HEK293 (cell line): ENCODE measurements around the gene KCNMB2.

Experiments used
- CTCF ChIA-PET: fragments of 350-600 bp; formaldehyde crosslinking; extraction: SDS; loops from one replicate; lab custom pipeline; 2021; ENCODE audit warnings: antibody characterized with exemption; lab: Yijun Ruan, JAX
- POLR2A ChIA-PET: fragments of 300-600 bp; formaldehyde crosslinking; extraction: SDS; loops from one replicate; lab custom pipeline; 2020; ENCODE audit warnings: antibody characterized with exemption, inconsistent platforms; lab: Yijun Ruan, JAX
- H3K27ac ChIP-seq: fragments of 200-500 bp; sonication (Bioruptor generic); 2 replicates; pipeline ENCODE4 v1.5.1; 2014; ENCODE audit warnings: low read depth, low read length, control low read depth, inconsistent platforms; ENCODE audit errors: extremely low read depth
- H3K36me3 ChIP-seq, 2 experiments: fragments of 200-500 bp in 1 of 2; sonication (Bioruptor generic) in 1 of 2; 1 replicate in 1 of 2; 2 replicates in 1 of 2; pipeline ENCODE4 v1.5.1; 2014 to 2017; ENCODE audit warnings: inconsistent platforms in 2 of 2, low read length in 2 of 2; ENCODE audit not compliant: control insufficient read depth in 2 of 2, insufficient read depth in 1 of 2
- H3K4me1 ChIP-seq: fragments of 200-500 bp; sonication (Bioruptor generic); 2 replicates; pipeline ENCODE4 v1.5.1; 2014; ENCODE audit warnings: mild to moderate bottlenecking, low read length, inconsistent platforms; ENCODE audit not compliant: control insufficient read depth, insufficient read depth
- H3K4me3 ChIP-seq: 2 replicates; pipeline ENCODE4 v1.5.1; 2011; ENCODE audit warnings: low read depth, mild to moderate bottlenecking, control low read depth, low read length, moderate library complexity
- H3K9me3 ChIP-seq: fragments of 200-500 bp; sonication (Bioruptor generic); 2 replicates; pipeline ENCODE4 v1.5.1; 2014; ENCODE audit warnings: low read depth, low read length, inconsistent platforms; ENCODE audit not compliant: control insufficient read depth, insufficient read depth
- HOXA7 ChIP-seq: sonication (generic); formaldehyde crosslinking; IDR thresholded peaks from 2 replicates; pipeline ENCODE4 v1.8.1; 2022; ENCODE audit warnings: missing genetic modification reagents, borderline replicate concordance
- KLF8 ChIP-seq: fragments of 450-650 bp; formaldehyde crosslinking; IDR thresholded peaks from 2 replicates; pipeline ENCODE4 v1.5.1; 2016; ENCODE audit warnings: missing biosample characterization, missing genetic modification characterization
- MYNN ChIP-seq: fragments of 450-650 bp; formaldehyde crosslinking; IDR thresholded peaks from 2 replicates; pipeline ENCODE4 v1.5.1; 2016; ENCODE audit warnings: missing biosample characterization, missing genetic modification characterization, borderline replicate concordance
- RBAK ChIP-seq: fragments of 450-650 bp; formaldehyde crosslinking; IDR thresholded peaks from 2 replicates; pipeline ENCODE4 v1.5.1; 2016; ENCODE audit warnings: missing biosample characterization, missing genetic modification characterization
- SP2 ChIP-seq: fragments of 450-650 bp; formaldehyde crosslinking; IDR thresholded peaks from 2 replicates; pipeline ENCODE4 v1.5.1; 2016; ENCODE audit warnings: missing biosample characterization, missing genetic modification characterization
- WT1 ChIP-seq: fragments of 450-650 bp; formaldehyde crosslinking; IDR thresholded peaks from 2 replicates; pipeline ENCODE4 v1.5.1; 2016; ENCODE audit warnings: missing biosample characterization, missing genetic modification characterization
- YY1 ChIP-seq: fragments of 450-650 bp; formaldehyde crosslinking; IDR thresholded peaks from 2 replicates; pipeline ENCODE4 v1.5.1; 2018; ENCODE audit warnings: missing biosample characterization, missing genetic modification characterization
- ZBTB10 ChIP-seq: fragments of 450-650 bp; formaldehyde crosslinking; IDR thresholded peaks from 2 replicates; pipeline ENCODE4 v1.5.1; 2016; ENCODE audit warnings: missing biosample characterization, missing genetic modification characterization
- ZFHX2 ChIP-seq: fragments of 450-650 bp; formaldehyde crosslinking; conservative IDR thresholded peaks from 2 replicates; pipeline ENCODE4 v1.5.1; 2016; ENCODE audit warnings: missing biosample characterization, missing genetic modification characterization
- ZNF10 ChIP-seq: fragments of 450-650 bp; formaldehyde crosslinking; IDR thresholded peaks from 2 replicates; pipeline ENCODE4 v1.5.1; 2017; ENCODE audit warnings: missing biosample characterization, missing genetic modification characterization
- ZNF112 ChIP-seq: fragments of 450-650 bp; formaldehyde crosslinking; IDR thresholded peaks from 2 replicates; pipeline ENCODE4 v1.5.0; 2017; ENCODE audit warnings: missing biosample characterization, missing genetic modification characterization
- ZNF157 ChIP-seq: fragments of 450-650 bp; formaldehyde crosslinking; IDR thresholded peaks from 2 replicates; pipeline ENCODE4 v1.5.1; 2016; ENCODE audit warnings: missing biosample characterization, missing genetic modification characterization
- ZNF174 ChIP-seq: fragments of 450-650 bp; formaldehyde crosslinking; IDR thresholded peaks from 2 replicates; pipeline ENCODE4 v1.5.0; 2017; ENCODE audit warnings: missing biosample characterization, mild to moderate bottlenecking, missing genetic modification characterization
- ZNF18 ChIP-seq: fragments of 450-650 bp; formaldehyde crosslinking; IDR thresholded peaks from 2 replicates; pipeline ENCODE4 v1.5.1; 2016; ENCODE audit warnings: missing biosample characterization, missing genetic modification characterization
- ZNF214 ChIP-seq: fragments of 450-650 bp; formaldehyde crosslinking; IDR thresholded peaks from 2 replicates; pipeline ENCODE4 v1.5.1; 2017; ENCODE audit warnings: missing biosample characterization, mild to moderate bottlenecking, missing genetic modification characterization, borderline replicate concordance
- ZNF239 ChIP-seq: fragments of 450-650 bp; formaldehyde crosslinking; IDR thresholded peaks from 2 replicates; pipeline ENCODE4 v1.5.1; 2016; ENCODE audit warnings: missing biosample characterization, missing genetic modification characterization
- ZNF366 ChIP-seq: fragments of 450-650 bp; formaldehyde crosslinking; conservative IDR thresholded peaks from 2 replicates; pipeline ENCODE4 v1.5.1; 2016; ENCODE audit warnings: missing biosample characterization, missing genetic modification characterization
- ZNF433 ChIP-seq: fragments of 450-650 bp; formaldehyde crosslinking; IDR thresholded peaks from 2 replicates; pipeline ENCODE4 v1.5.1; 2016; ENCODE audit warnings: missing biosample characterization, missing genetic modification characterization, low read depth
- ZNF621 ChIP-seq: fragments of 450-650 bp; formaldehyde crosslinking; IDR thresholded peaks from 2 replicates; pipeline ENCODE4 v1.5.1; 2017; ENCODE audit warnings: missing biosample characterization, missing genetic modification characterization
- ZNF624 ChIP-seq: fragments of 450-650 bp; formaldehyde crosslinking; IDR thresholded peaks from 2 replicates; pipeline ENCODE4 v1.5.1; 2017; ENCODE audit warnings: missing biosample characterization, missing genetic modification characterization
- ZNF660 ChIP-seq: fragments of 450-650 bp; IDR thresholded peaks from 2 replicates; pipeline ENCODE4 v1.5.1; 2018; ENCODE audit warnings: missing biosample characterization, mild to moderate bottlenecking, missing genetic modification characterization
- ZNF692 ChIP-seq: fragments of 450-650 bp; formaldehyde crosslinking; IDR thresholded peaks from 2 replicates; pipeline ENCODE4 v1.5.1; 2016; ENCODE audit warnings: missing biosample characterization, missing genetic modification characterization
- TF ChIP-seq, protein P1 (sequence below): fragments of 450-650 bp; formaldehyde crosslinking; IDR thresholded peaks from 2 replicates; pipeline ENCODE4 v1.5.1; 2016; ENCODE audit warnings: missing biosample characterization, missing genetic modification characterization

The KCNMB2 gene

GRCh38 chr3:178536211-178537079 is at the start of gene KCNMB2:
Gene KCNMB2, plus strand, starts transcription at chr3:178536436.
- Histone ChIP-seq H3K9me3 (no peaks in the 10 kb centered on the region), H3K4me1 (no peaks in the 10 kb centered on the region), H3K36me3 (no peaks in the 10 kb centered on the region), H3K4me3 (no peak within 1 kb of the TSS), H3K27ac (no peak within 1 kb of the TSS)
- POLR2A ChIA-PET = no interaction called here
- CTCF ChIA-PET = no interaction called here
- no peak for TF ChIP-seq RBAK (tag by site-specific recombination)
- TF ChIP-seq HOXA7 (CRISPR knock-in tag) = no peak
- no peak for TF ChIP-seq ZFHX2 (tag by site-specific recombination)
- no peak for TF ChIP-seq MYNN
- TF ChIP-seq ZNF112 = no peak
- no peak for TF ChIP-seq ZNF18 (tag by site-specific recombination)
- TF ChIP-seq ZNF174 (tag by site-specific recombination) = no peak
- TF ChIP-seq ZNF433 (tag by site-specific recombination) = no peak
- no peak for TF ChIP-seq ZNF624
- TF ChIP-seq ZNF692 (tag by site-specific recombination) = no peak
- TF ChIP-seq ZNF214 (tag by site-specific recombination) = no peak
- no peak for TF ChIP-seq ZNF239 (tag by site-specific recombination)
- TF ChIP-seq ZNF10 (tag by site-specific recombination) = no peak
- no peak for TF ChIP-seq ZNF157 (tag by site-specific recombination)
- TF ChIP-seq ZNF660 (tag by site-specific recombination) = no peak
- no peak for TF ChIP-seq WT1 (tag by site-specific recombination)

GRCh38 chr3:178486903-178487302 is 49.3 kb upstream of the KCNMB2 start:
- no peak overlapping the region for H3K27ac ChIP-seq
- TF ChIP-seq YY1 (no peak), KLF8 (no peak), ZNF366 (tag by site-specific recombination) (no peak), SP2 (tag by site-specific recombination) (no peak), ZBTB10 (no peak), ZNF621 (tag by site-specific recombination) (no peak)
- TF ChIP-seq, protein P1, sequence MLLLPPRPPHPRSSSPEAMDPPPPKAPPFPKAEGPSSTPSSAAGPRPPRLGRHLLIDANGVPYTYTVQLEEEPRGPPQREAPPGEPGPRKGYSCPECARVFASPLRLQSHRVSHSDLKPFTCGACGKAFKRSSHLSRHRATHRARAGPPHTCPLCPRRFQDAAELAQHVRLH (tag by site-specific recombination) = no peak
- ChIA-PET CTCF (no interaction called here), POLR2A (no interaction called here)
- no peak overlapping the region for H3K4me3 ChIP-seq
- no peaks in the 10 kb centered on the region for H3K36me3 ChIP-seq
- H3K4me1 ChIP-seq = no peaks in the 10 kb centered on the region
- H3K9me3 ChIP-seq = no peaks in the 10 kb centered on the region
